A673 (cell line): ENCODE data around the gene CCNY.

Experiments
- CTCF ChIP-seq: fragments of 300-800, 200-600 bp; sonication (generic); conservative IDR thresholded peaks from 2 replicates; pipeline ENCODE4 v1.5.1; 2017; ENCODE audit warnings: low read depth, mild to moderate bottlenecking, antibody characterized with exemption, low read length, moderate library complexity, mixed read lengths
- EZH2 ChIP-seq: fragments of 200-600 bp; sonication (generic); IDR thresholded peaks from 2 replicates; pipeline ENCODE4 v1.6.1; 2017; ENCODE audit warnings: borderline replicate concordance, low read depth, mild to moderate bottlenecking, mixed read lengths, antibody characterized with exemption, low read length; ENCODE audit not compliant: poor library complexity, severe bottlenecking

- TF ChIP-seq CTCF (no peak), EZH2 (no peak)
These were observed 156.3 kb downstream of the CCNY start for GRCh38 chr10:35492386-35493195.
